Measurements from ENCODE around the gene ZNF3. TPM values are rescaled to one million over a fixed set of nuclear protein-coding genes. Genes with fewer than 3 reads are reported as not detected.

ZNF3 gene
- 10 to 100 TPM; 25.3 to 27.4 TPM for total RNA-seq

DNA sequence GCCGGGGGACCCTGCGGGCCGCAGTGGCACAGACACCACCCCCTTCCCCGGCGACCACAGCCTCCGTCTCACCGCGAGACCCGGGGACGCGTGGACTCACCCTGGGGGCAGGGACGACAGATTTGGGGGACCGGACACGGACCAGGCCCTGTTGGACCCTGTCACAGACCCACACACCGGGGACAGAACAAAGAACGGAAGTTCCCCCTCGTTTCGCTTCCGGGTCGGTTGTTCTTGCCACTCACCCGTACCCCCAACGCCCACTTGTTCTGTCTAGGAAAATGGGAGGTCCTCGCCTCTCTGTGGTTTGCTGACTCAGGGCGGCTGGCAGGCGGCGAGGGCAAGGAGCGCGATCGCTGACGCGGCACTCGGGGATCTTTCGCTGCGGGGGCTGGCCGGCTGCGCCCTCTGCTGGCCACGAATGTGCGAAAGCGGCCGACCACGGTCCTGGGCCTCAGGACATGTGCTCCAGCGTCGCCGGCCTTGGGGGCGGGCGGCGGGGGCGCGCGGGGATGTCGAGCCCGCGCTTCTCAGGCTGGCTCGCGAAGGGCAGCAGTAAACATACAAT, at the start of gene ZNF3:
TSS of gene ZNF3 (minus strand) at position 189 of the 568 bp plus-strand sequence. CDS start 4,366 bp downstream, outside the sequence.
- ChIA-PET POLR2A (interaction anchor here (1.1 to 1.4 kb wide), 2 partner anchors 19 to 83 kb away, joined by 4 to 21 read pairs; partner anchors contain the start of genes AP4M1 and MCM7), CTCF (interaction anchor here (0.6 to 1.3 kb wide), 4 partner anchors 12 to 39 kb away, joined by 3 to 9 read pairs (median 4); partner anchors contain the start of genes AP4M1 and MCM7)

DNA sequence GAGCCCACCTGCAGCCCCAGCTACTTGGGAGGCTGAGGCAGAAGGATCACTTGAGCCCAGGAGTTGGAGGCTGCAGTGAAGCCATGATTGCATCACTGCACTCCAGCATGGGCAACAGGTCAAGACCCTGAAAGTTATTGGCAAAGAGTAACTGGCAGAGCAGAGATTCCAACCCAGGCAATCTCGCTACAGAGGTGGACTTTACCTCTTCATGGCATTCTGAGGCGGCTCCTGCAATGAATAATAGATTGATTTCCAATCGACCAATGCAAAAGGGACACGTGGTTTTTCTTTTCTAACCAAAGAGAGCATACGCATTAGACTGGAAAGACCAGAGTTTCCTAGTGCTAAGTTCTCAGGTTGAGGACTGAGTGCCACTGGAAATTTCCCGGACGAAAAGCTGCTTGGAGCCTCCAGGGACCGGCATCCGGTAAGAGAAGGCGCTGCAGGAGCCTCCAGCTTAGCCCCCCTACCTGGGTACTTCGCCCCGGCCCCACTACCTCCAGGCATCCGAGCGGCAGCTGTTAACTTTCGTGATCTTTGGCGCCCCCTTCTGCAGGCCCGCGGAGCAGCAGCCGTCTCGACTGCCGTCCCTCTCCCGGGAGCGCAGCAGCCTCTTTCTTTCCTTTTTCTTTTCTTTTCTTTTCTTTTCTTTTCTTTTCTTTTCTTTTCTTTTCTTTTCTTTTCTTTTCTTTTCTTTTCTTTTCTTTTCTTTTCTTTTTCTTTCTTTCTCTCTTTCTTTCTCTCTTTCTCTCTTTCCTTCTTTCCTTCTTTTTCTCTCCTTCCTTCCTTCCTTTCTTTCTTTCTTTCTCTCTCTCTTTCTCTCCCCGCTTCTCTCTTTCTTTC, 49.3 kb upstream of the ZNF3 start:
- CTCF ChIA-PET: interaction anchor here (0.6 to 3.7 kb wide), 14 partner anchors 10 to 276 kb away, joined by 3 to 16 read pairs (median 3); partner anchors contain the start of gene AP4M1
- POLR2A ChIA-PET: interaction anchor here (0.7 to 1.0 kb wide), 2 partner anchors 298 to 499 kb away, joined by 3 to 11 read pairs; partner anchors contain the start of gene ZCWPW1

GRCh38 chr7:100130220-100130607, 48.7 kb upstream of the ZNF3 start:
- CTCF ChIA-PET: interaction anchor here (0.6 to 3.7 kb wide), 13 partner anchors 9 to 277 kb away, joined by 3 to 16 read pairs (median 3); partner anchors contain the start of gene AP4M1

DNA sequence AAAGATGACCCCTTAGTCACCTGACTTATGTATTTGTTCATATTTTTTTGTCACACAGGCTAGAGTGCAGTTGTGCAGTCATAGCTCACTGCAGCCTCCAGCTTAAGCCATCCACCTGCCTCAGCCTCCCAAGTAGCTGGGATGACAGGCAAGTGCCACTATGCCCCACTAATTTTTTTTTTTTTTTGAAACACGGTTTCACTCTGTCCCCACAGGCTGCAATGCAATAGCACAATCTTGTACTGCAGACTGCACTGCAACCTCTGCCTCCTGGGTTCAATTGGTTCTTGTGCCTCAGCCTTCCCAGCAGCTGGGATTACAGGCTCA, 47.1 kb upstream of the ZNF3 start:
- CTCF ChIA-PET: interaction anchor here (0.8 to 1.7 kb wide), 2 partner anchors 18 to 27 kb away, joined by 3 to 11 read pairs; partner anchors contain the start of genes AP4M1 and MCM7
- POLR2A ChIA-PET: interaction anchor here (0.8 to 1.0 kb wide), 2 partner anchors 19 to 27 kb away, joined by 3 to 6 read pairs; partner anchors contain the start of genes AP4M1 and MCM7

More at GRCh38 chr7:100130220-100130607, 48.7 kb upstream of the ZNF3 start:
- POLR2A ChIA-PET: interaction anchor here (0.7 to 1.0 kb wide), 2 partner anchors 8 to 299 kb away, joined by 3 to 4 read pairs; partner anchors contain the start of gene ZCWPW1

GRCh38 chr7:100127866-100128636, 46.5 kb upstream of the ZNF3 start:
- CTCF ChIA-PET: interaction anchor here (0.8 to 1.7 kb wide), 2 partner anchors 18 to 27 kb away, joined by 3 to 11 read pairs; partner anchors contain the start of genes AP4M1 and MCM7
- POLR2A ChIA-PET: interaction anchor here (0.8 to 1.0 kb wide), 2 partner anchors 20 to 26 kb away, joined by 3 to 6 read pairs; partner anchors contain the start of genes AP4M1 and MCM7

GRCh38 chr7:100126931-100127865, 45.7 kb upstream of the ZNF3 start, which contains the start of gene MBLAC1:
TSS of gene MBLAC1 (plus strand) at chr7:100126967. CDS start at chr7:100127396, 429 bp downstream.
- CTCF ChIA-PET: interaction anchor here (0.5 to 2.4 kb wide), 4 partner anchors 25 to 212 kb away, joined by 3 to 11 read pairs (median 6); partner anchors contain the start of genes AP4M1 and MCM7
- POLR2A ChIA-PET: interaction anchor here (0.5 to 1.9 kb wide), 4 partner anchors 22 to 302 kb away, joined by 3 to 14 read pairs (median 4); partner anchors contain the start of genes AP4M1, LAMTOR4 and MCM7

DNA sequence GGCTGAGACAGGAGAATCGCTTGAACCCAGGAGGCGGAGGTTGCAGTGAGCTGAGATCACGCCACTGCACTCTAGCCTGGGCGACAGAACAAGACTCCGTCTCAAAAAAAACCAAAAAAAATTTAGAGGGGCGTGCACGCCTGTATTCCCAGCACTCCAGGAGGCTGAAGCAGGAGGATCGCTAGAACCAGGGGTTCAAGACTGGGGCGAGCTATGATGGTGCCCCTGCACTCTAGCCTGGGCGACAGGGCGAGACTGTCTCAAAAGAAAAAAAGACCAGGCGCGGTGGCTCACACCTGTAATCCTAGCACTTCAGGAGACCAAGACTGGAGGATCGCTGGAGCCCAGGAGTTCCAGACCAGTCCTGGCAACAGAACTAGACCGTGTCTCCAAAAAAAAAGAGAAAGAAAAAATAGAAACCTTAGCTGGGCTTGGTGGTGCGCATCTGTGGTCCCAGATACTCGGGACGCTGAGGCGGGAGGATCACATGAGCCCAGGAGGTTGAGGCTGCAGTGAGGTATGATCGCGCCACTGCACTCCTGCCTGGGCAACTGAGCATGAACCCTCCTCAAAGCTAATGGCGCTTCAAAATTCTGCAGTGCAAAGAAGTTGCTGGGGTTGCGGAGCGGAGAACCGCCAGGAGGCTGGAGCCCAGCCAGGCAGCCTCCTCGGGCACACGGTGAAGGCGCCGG, 44.9 kb upstream of the ZNF3 start:
- ChIA-PET POLR2A (interaction anchor here (0.5 to 1.9 kb wide), 4 partner anchors 23 to 303 kb away, joined by 3 to 14 read pairs (median 4); partner anchors contain the start of genes AP4M1, LAMTOR4 and MCM7), CTCF (interaction anchor here (0.5 to 2.4 kb wide), 5 partner anchors 21 to 213 kb away, joined by 3 to 7 read pairs (median 4); no protein-coding TSS in a partner anchor)

GRCh38 chr7:100124301-100125230, 43.0 kb upstream of the ZNF3 start:
- POLR2A ChIA-PET: no interaction called here
- CTCF ChIA-PET: interaction anchor here (0.6 to 2.4 kb wide), 2 partner anchors 34 to 325 kb away, joined by 3 to 7 read pairs; no protein-coding TSS in a partner anchor

DNA sequence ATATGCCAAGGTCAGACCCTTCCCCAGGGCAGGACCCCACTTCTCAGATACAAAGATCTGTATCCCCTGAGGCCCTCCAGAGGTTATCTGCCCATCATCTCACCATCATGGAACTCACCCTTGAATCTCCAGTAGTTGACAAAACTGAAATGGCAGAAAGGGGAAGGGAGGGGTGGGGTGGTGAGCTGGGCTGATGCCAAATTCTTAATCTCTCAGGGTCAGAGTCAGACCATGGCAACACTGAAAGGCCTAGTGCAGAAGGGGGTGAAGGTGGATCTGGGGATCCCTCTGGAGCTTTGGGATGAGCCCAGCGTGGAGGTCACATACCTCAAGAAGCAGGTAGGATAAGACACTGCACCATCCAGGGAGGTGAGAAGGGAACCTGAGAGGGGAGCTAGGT, 41.0 kb upstream of the ZNF3 start:
- POLR2A ChIA-PET: no interaction called here

DNA sequence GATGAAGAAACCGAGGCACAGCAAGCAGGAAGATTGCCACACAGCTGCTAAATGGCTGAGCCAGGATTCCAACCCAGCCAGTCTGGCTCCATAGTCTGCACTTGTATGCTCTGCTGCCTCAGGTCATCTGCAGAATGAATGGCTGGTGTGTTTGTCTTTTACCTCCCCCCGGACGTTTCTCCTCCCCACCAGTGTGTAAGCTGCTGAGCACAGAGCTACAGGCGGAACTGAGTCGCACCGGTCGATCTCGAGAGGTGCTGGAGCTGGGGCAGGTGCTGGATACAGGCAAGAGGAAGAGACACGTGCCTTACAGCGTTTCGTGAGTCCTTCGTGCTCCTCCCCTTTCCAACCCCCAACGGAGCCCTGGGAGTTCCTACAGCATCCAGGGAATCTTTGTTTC, 40.5 kb upstream of the ZNF3 start:
- POLR2A ChIA-PET: no interaction called here
- CTCF ChIA-PET: interaction anchor here (3.1 kb wide), 1 partner anchor 9 kb away, joined by 16 read pairs; no protein-coding TSS in a partner anchor

More for the DNA sequence above, 41.0 kb upstream of the ZNF3 start:
- CTCF ChIA-PET: interaction anchor here (0.8 to 3.1 kb wide), 3 partner anchors 9 to 22 kb away, joined by 4 to 16 read pairs (median 6); no protein-coding TSS in a partner anchor

GRCh38 chr7:100120733-100121036, 39.2 kb upstream of the ZNF3 start:
- ChIA-PET CTCF (interaction anchor here (1.0 to 3.1 kb wide), 3 partner anchors 11 to 38 kb away, joined by 3 to 16 read pairs (median 5); partner anchors contain the start of gene AP4M1), POLR2A (interaction anchor here (0.6 to 1.8 kb wide), 6 partner anchors 20 to 308 kb away, joined by 3 to 6 read pairs (median 3); partner anchors contain the start of genes LAMTOR4 and ZCWPW1)

- ChIA-PET CTCF (interaction anchor here (0.6 to 3.1 kb wide), 4 partner anchors 11 to 38 kb away, joined by 3 to 16 read pairs (median 4); partner anchors contain the start of gene AP4M1), POLR2A (interaction anchor here (0.6 to 1.8 kb wide), 6 partner anchors 20 to 309 kb away, joined by 3 to 6 read pairs (median 3); partner anchors contain the start of genes LAMTOR4 and ZCWPW1)
Observed at GRCh38 chr7:100119970-100120732, 38.6 kb upstream of the ZNF3 start.

GRCh38 chr7:100119072-100119969, 37.8 kb upstream of the ZNF3 start, which contains the start of the genes CNPY4 and TAF6:
TSS of gene CNPY4 (plus strand) at chr7:100119634. CDS start at chr7:100119745, 111 bp downstream.
TSS of gene TAF6 (minus strand) at chr7:100119358. CDS start at chr7:100114209, 5,149 bp downstream.
- ChIA-PET CTCF (interaction anchor here (0.6 to 3.1 kb wide), 4 partner anchors 12 to 37 kb away, joined by 3 to 16 read pairs (median 4); partner anchors contain the start of gene AP4M1), POLR2A (interaction anchor here (1.8 kb wide), 1 partner anchor 24 kb away, joined by 6 read pairs; no protein-coding TSS in a partner anchor)
